OCI-LY7 (cell line): Measurements from ENCODE around the gene TFCP2L1. TPM values are rescaled to one million over a fixed set of nuclear protein-coding genes. Genes with fewer than 3 reads are reported as not detected.

Experiments used
- BruUV-seq: library from RNA; stranded (reverse); fragments of 400-500 nt; replicated peaks from 2 replicates; lab custom pipeline; 2021; lab: Mats Ljungman, UMichigan
- CTCF ChIA-PET: fragments of 300-600 bp; sonication (Branson Sonifier 250); formaldehyde crosslinking; loops from one replicate; lab custom pipeline; 2022; ENCODE audit warnings: antibody characterized with exemption; ENCODE audit not compliant: unreplicated experiment; lab: Charles Lee
- POLR2A ChIA-PET: fragments of 300-600 bp; sonication (Branson Sonifier 250); formaldehyde crosslinking; loops from one replicate; lab custom pipeline; 2022; ENCODE audit warnings: antibody characterized with exemption; lab: Charles Lee
- DNase-seq: peaks from one replicate; pipeline ENCODE4 v3.0.0-alpha.2; 2015; ENCODE audit warnings: low spot score
- H2AFZ ChIP-seq: fragments of 200-600 bp; sonication (generic), shearing (Covaris generic); 2 replicates; pipeline ENCODE4 v1.6.1; 2014; ENCODE audit warnings: mild to moderate bottlenecking, antibody characterized with exemption, low read length, moderate library complexity
- H3K27ac ChIP-seq: fragments of 200-600 bp; sonication (generic); 2 replicates; pipeline ENCODE4 v1.5.1; 2014; ENCODE audit warnings: mixed run types, low read depth, mild to moderate bottlenecking, moderate library complexity, low read length, inconsistent platforms; ENCODE audit not compliant: poor library complexity, severe bottlenecking
- H3K36me3 ChIP-seq: fragments of 200-600 bp; sonication (generic); 2 replicates; pipeline ENCODE4 v1.6.1; 2014; ENCODE audit warnings: mild to moderate bottlenecking, antibody characterized with exemption, low read length, moderate library complexity, mixed read lengths; ENCODE audit not compliant: insufficient read depth
- H3K4me1 ChIP-seq: fragments of 200-600 bp; sonication (generic); 2 replicates; pipeline ENCODE4 v1.5.1; 2014; ENCODE audit warnings: mild to moderate bottlenecking, low read length; ENCODE audit not compliant: insufficient read depth, poor library complexity, severe bottlenecking
- H3K4me2 ChIP-seq: fragments of 200-600 bp; sonication (generic); 2 replicates; pipeline ENCODE4 v1.6.1; 2014; ENCODE audit warnings: mild to moderate bottlenecking, low read length
- H3K4me3 ChIP-seq: fragments of 200-600 bp; sonication (generic); 2 replicates; pipeline ENCODE4 v1.5.1; 2014; ENCODE audit warnings: mild to moderate bottlenecking, low read depth, low read length; ENCODE audit not compliant: poor library complexity, severe bottlenecking
- H3K79me2 ChIP-seq: fragments of 200-600 bp; sonication (generic); 2 replicates; pipeline ENCODE4 v1.6.1; 2016; ENCODE audit warnings: low read depth, mild to moderate bottlenecking, low read length, moderate library complexity, mixed read lengths; ENCODE audit not compliant: insufficient read depth
- H3K9me2 ChIP-seq: fragments of 200-600 bp; sonication (generic); 2 replicates; pipeline ENCODE4 v1.6.1; 2016; ENCODE audit warnings: mild to moderate bottlenecking, low read length, mixed read lengths; ENCODE audit not compliant: insufficient read depth
- H3K9me3 ChIP-seq: fragments of 200-600 bp; sonication (generic); 2 replicates; pipeline ENCODE4 v1.6.1; 2014; ENCODE audit warnings: mild to moderate bottlenecking, mixed run types, low read length, mixed read lengths
- H4K20me1 ChIP-seq: fragments of 200-600 bp; sonication (generic); 2 replicates; pipeline ENCODE4 v1.6.1; 2014; ENCODE audit warnings: mild to moderate bottlenecking, antibody characterized with exemption, low read length, moderate library complexity, mixed read lengths; ENCODE audit not compliant: insufficient read depth
- CTCF ChIP-seq: fragments of 200-600 bp; sonication (generic); conservative IDR thresholded peaks from 2 replicates; pipeline ENCODE4 v1.5.1; 2014; ENCODE audit warnings: mild to moderate bottlenecking, antibody characterized with exemption, low read length, moderate library complexity, mixed read lengths
- EZH2phosphoT487 ChIP-seq: fragments of 200-600 bp; sonication (generic); IDR thresholded peaks from 2 replicates; pipeline ENCODE4 v1.6.1; 2018; ENCODE audit warnings: low read depth, borderline replicate concordance, mild to moderate bottlenecking, mixed run types, antibody characterized with exemption, low read length, moderate library complexity, mixed read lengths
- intact Hi-C: fragments of 100-400 bp; cut with micrococcal nuclease; formaldehyde crosslinking; loops from one replicate; pipeline ENCODE4 v1.10.0; 2022; ENCODE audit not compliant: unreplicated experiment
- total RNA-seq, 2 experiments: library from RNA; depleted of rRNA in 1 of 2; stranded (reverse); fragments of >200 nt in 1 of 2; shearing (Covaris generic) in 1 of 2; gene quantifications; 2 replicates each; pipeline ENCODE4 v1.2.3, GENCODE V29; 2014 to 2022

Gene TFCP2L1
- total RNA-seq, 2 experiments from 2014 or later = 0.06 to 1.4 TPM

- no peak overlapping the region for H2AFZ ChIP-seq
- ChIA-PET POLR2A (no interaction called here), CTCF (no interaction called here)
- no peaks in the 10 kb centered on the region for H3K9me2 ChIP-seq
- BruUV-seq = no TSS peak
- no peak overlapping the region for H3K4me3 ChIP-seq
- H3K36me3 ChIP-seq = no peaks in the 10 kb centered on the region
- intact Hi-C loops = no loop called here
- H4K20me1 ChIP-seq = no peaks in the 10 kb centered on the region
- no peak for DNase-seq
- no peak overlapping the region for H3K4me2 ChIP-seq
- H3K79me2 ChIP-seq = no peaks in the 10 kb centered on the region
- no peaks in the 10 kb centered on the region for H3K4me1 ChIP-seq
- H3K27ac ChIP-seq = no peak overlapping the region
- TF ChIP-seq CTCF (no peak), EZH2phosphoT487 (no peak)
- H3K9me3 ChIP-seq = no peaks in the 10 kb centered on the region
Observed at GRCh38 chr2:121247971-121248370, 37.0 kb downstream of the TFCP2L1 start.

GRCh38 chr2:121247534-121247933, 37.5 kb downstream of the TFCP2L1 start:
- H3K27ac ChIP-seq = no peak overlapping the region
- H3K4me2 ChIP-seq = no peak overlapping the region
- no peaks in the 10 kb centered on the region for H3K9me2 ChIP-seq
- H2AFZ ChIP-seq = no peak overlapping the region
- ChIA-PET POLR2A (no interaction called here), CTCF (no interaction called here)
- no peak overlapping the region for H3K4me3 ChIP-seq
- no peaks in the 10 kb centered on the region for H4K20me1 ChIP-seq
- intact Hi-C loops = no loop called here
- no peaks in the 10 kb centered on the region for H3K36me3 ChIP-seq
- H3K4me1 ChIP-seq = no peaks in the 10 kb centered on the region
- BruUV-seq = no TSS peak
- TF ChIP-seq EZH2phosphoT487 (no peak), CTCF (no peak)
- H3K9me3 ChIP-seq = no peaks in the 10 kb centered on the region
- H3K79me2 ChIP-seq = no peaks in the 10 kb centered on the region
- no peak for DNase-seq

- Histone ChIP-seq H3K9me3 (no peaks in the 10 kb centered on the region), H3K4me3 (no peak overlapping the region), H3K36me3 (no peaks in the 10 kb centered on the region), H3K27ac (no peak overlapping the region), H3K4me2 (no peak overlapping the region), H4K20me1 (no peaks in the 10 kb centered on the region), H2AFZ (no peak overlapping the region), H3K4me1 (no peaks in the 10 kb centered on the region), H3K9me2 (no peaks in the 10 kb centered on the region), H3K79me2 (no peaks in the 10 kb centered on the region)
- CTCF ChIA-PET = no interaction called here
- POLR2A ChIA-PET = no interaction called here
- no TSS peak for BruUV-seq
- no peak for TF ChIP-seq CTCF
- TF ChIP-seq EZH2phosphoT487 = no peak
- intact Hi-C loops = no loop called here
- DNase-seq = no peak
Observed at GRCh38 chr2:121246704-121247255, 38.2 kb downstream of the TFCP2L1 start.
